Embryonic facial prominence (tissue), 1 donor: Measurements from ENCODE around the gene ENTREP1.
A peak's percentile ranks its signal among the peaks of the same experiment; 100 is the strongest.
"Not testable (repeated sequence)": the region's sequence is repeated elsewhere in the genome, so short reads cannot be mapped to it uniquely, and the experiment has no call there.

Experiments
- DNase-seq: peaks from one replicate; pipeline ENCODE4 v3.0.0-alpha.2; 2016; ENCODE audit errors: extremely low spot score

Gene ENTREP1, protein sequence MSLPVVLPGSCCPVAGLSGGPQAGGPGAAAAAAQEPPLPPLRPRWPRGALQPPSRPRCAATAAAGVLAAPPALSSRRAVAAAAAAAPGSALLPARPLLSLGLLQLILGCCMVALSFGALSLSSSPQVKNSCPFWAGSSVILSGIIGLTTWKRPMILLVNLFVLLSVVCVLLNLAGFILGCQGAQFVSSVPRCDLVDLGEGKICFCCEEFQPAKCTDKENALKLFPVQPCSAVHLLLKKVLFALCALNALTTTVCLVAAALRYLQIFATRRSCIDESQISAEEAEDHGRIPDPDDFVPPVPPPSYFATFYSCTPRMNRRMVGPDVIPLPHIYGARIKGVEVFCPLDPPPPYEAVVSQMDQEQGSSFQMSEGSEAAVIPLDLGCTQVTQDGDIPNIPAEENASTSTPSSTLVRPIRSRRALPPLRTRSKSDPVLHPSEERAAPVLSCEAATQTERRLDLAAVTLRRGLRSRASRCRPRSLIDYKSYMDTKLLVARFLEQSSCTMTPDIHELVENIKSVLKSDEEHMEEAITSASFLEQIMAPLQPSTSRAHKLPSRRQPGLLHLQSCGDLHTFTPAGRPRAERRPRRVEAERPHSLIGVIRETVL

DNA sequence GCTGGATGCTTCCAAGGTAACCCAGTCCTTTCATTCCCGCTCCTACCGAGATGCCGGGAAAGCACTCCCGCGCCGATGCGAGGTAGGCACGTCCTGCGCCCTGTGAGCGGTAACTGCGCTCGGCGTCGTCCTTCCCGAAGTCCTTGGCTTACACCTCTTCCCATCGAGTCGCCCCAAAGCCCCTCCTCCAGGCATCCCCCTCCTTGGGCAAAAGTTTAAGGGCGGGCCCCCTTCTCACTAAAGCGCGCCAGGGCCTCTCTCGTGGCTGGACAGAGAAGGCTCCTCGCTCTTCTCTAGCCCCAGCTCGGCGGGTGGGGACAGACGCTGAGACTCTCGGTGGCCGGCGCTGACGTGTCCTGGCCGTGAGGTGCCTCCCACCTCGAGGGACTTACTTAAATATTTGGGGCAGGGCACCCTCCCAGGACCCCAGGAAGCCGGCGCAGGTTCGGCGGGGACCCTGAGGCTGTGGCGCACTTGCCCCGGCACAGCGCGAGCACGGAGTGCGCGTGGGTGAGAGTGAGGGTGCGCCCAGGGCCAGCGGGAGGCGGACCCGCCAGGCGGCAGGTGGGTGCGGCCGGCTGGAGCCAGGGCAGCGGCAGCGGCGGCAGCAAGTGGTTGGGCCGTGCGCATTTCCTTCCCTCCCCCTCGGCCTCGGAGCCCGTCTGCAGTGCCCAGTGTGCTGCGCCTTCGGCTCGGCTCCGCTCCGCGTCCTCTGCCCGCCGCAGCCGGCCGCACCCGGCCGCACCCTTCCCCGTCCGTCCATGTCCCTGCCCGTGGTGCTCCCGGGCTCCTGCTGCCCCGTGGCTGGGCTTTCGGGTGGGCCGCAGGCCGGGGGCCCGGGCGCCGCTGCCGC, at the start of gene ENTREP1:
Gene ENTREP1, plus strand, starts transcription at position 667 of the 853 bp plus-strand sequence. Its CDS starts 95 bp downstream, at position 762.
- peak; percentile 20 for DNase-seq

DNA sequence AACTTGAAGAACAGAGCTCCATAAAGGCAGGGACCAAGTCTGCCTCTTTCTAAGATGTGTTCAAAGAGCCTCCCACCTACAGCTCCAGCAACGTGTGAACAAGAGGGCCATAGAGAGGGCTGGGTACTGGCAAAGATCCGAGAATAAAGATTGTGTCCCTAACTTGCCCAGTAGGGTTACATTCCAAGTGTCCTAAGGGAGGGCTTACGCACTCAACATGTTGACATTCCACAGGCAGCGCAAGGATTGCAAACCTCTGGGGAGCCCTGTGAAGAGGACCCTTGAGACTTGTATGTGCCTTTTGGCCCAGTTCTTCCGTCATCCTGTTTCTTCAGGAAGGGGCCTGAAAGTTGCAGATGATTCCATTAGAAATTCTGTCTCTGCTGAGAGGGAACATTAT, 48.2 kb upstream of the ENTREP1 start:
- DNase-seq, result no peak

DNA sequence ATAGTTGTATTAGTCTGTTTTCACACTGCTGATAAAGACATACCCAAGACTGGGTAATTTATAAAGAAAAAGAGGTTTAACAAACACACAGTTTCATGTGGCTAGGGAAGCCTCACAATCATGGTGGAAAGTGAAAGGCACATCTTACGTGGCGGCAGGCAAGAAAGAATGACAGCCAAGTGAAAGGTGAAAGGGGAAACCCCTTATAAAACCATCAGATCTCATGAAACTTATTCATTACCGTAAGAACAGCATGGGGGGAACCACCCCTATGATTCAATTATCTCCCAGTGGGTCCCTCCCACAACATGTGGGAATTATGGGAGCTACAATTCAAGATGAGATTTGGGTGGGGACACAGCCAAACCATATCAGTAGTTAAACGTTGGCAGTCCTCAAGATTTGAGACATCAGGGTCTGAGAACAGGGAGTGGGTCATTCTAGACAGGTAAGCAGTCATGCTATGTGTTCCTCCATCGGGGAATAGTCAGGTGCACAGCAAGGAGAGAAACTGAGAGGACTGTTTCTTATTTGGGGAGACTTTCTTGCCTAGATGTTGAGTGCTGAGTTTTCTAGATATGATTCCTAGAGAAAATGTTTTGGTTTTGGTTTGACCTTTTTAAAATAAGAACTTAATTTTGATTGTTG, 45.8 kb upstream of the ENTREP1 start:
- DNase-seq, result no peak

DNA sequence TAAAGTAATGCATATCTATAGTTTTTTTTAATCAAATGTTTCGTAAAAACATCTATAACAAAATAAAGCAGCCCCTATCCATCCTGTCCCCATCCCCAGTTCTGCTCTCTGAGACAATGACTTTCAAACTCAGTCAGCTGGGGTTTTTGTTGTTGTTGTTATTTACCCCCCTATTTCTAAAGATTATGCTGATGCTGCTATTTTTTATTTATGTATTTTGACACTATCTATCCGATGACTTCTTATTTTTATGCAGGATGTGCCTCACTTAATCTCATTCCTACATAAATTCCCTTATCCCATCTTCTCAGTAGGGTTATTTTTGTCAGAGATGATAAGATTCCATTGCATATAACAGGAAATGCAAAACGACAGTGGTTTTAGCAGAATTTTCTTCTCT, 45.3 kb upstream of the ENTREP1 start:
- no peak for DNase-seq

DNA sequence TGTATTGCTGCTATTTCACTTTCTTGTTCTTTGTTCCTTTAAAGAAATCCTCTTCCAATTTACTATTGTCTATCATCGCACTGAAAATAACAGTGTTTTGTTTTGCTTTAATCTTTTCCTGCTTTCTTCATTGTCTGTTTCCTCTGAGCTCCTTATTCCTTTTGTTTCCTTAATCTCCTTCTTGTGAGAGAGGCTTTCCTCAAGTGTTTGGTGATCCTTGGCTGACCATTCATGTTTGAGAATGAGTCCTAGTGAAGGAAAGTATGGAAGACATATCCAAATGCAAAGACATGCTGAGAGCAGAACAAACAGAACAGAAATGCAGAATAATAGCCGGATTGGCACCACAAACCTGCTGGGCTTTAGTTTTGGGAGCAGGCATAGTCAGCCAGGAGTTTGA, 42.0 kb upstream of the ENTREP1 start:
- DNase-seq, result no peak

DNA sequence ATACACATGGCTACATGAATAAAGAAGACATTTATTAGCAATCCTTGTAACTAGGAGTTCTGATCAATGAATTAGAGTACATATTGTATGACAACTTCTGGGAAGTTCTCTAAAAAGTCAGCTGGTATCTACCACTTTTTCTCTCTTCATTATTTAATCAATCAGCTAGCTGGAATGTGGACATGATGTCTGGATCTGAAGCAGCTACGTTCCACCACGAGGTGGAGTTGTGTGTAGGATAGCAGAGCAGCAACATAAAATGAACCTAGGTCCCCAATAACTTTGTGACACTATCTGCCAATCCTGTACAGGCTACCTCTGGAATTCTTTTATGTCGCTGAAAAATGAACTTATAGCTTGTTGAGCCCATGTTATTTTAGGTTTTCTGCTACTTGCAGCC, 32.9 kb upstream of the ENTREP1 start:
- no peak for DNase-seq

DNA sequence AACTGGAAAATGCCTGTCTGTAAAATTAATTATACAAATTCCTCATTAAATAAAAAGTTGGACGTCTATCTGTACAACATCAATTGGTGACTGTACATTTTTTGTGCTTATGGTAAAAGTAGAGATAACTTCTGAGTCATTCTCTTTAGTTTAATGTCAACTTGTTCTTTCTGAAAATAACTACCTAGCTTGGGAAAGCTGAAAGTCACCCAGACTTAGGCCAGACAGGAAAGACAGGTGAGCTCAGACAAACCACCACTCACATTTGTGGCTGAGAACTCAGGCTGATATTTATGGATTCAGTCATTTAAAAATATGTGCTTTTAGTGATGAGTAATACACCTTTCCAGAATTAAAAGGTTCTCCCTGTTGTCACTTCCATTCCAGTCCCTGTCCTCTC, 31.9 kb upstream of the ENTREP1 start:
- no peak for DNase-seq

DNA sequence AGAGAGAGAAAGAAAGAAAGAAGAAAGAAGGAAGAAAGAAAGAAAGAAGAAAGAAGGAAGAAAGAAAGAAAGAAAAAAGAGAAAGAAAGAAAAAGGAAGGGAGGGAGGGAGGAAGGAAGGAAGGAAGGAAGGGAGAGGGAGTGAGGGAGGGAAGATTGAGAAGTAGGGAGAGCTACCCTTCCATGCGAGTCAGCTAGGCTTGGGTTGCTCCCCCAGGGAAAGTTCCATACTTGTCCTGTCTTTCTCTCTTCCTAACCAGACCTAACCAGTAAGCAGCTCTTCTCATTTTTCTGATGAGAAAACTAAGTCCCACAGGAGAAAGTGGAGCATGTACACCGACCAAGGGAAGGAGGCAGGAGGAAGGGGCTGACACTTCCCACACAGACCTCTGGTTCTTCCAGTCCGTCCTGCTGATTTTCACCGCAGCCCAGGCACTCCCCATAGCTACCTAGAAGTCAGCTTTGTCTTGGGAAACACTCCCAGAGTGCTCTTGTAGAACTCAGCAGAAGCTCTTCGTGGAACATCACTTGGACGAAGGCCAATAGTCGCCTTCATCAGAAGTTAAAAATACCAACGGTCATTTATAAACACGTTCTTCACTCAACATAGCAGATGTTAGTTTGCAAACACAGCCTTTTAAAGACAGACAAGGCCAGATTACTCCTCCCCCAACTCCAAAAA, 29.0 kb upstream of the ENTREP1 start:
- no peak for DNase-seq

DNA sequence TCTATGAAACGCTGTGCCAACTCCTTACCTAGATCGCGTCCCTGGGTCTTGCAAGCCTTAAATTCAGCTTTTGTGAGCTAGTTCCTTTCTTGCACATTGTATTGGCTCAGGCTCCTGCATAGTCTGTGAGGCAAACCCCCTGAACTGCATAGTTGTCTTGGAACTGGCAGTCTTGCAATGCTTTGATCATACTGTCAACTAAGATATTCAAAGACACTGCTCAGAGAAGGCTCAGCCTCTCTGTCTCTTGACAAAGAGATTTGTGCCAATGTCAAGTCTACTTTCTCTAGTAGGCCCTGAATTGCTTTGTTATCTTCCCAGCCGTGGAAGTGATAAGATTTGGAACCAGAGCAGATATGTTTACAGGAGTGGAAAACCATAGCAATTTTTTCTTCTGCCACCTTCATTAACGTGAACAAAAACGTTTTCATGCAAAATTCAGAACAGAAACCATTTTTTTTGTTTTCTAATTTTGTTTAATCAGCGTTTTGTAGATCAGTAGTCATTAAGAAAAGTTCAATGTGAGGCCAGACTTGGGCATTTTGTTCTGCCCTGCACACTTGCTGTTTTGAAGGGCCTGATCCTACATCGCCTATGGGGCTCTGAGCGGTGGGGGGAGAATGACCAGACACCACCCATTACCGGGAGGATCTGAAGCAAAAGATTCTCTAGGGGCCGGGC, 27.6 kb upstream of the ENTREP1 start:
- DNase-seq, result no peak

DNA sequence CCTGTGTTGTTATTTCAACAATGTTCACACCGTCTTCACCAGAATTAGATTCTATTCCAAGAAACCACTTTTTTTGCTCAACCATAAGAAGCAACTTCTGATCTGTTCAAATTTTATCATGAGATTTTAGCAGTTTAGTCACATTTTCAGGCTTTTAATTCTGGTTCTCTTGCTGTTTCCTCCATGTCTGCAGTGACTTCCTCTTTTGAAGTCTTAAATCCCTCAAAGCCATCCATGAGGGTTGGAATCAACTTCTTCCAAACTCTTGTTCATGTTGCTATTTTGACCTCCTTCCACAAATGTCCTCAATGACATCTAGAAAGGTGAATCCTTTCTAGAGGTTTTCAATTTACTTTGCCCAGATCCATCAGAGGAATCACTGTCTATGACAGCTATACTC, 25.7 kb upstream of the ENTREP1 start:
- no peak for DNase-seq

DNA sequence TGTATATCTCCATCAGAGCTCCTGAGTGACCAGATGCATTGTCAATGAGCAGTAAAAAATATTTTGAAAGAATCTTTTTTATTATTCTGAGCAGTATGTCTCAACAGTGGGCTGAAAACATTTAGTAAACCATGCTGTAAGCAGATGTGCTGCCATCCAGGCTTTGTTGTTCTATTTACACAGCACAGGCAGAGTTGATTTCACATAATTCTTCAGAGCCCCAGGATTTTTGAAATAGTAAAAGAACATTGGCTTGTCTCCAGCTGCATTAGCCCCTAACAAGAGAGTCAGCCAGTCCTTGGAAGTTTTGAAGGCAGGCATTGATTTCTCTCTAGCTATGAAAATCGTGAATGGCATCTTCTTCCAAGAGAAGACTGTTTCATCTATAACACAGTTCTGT, 25.2 kb upstream of the ENTREP1 start:
- no peak for DNase-seq

DNA sequence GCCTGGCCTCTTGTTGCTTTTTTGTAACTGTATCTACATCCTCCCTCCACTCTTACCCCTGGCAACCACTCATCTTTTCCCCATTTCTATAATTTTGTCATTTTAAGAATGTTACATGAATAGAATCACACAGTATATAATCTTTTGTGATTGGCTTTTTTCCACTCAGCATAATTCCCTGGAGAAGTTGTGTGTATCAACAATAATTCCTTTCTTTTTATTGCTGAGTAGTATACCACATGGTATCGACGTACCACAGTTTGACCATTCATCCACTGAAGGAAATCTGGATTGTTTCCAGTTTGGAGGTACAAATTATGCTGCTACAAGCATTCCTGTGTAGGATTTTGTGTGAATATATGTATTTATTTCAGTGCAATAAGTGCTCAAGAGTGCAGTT, 21.7 kb upstream of the ENTREP1 start:
- no peak for DNase-seq

DNA sequence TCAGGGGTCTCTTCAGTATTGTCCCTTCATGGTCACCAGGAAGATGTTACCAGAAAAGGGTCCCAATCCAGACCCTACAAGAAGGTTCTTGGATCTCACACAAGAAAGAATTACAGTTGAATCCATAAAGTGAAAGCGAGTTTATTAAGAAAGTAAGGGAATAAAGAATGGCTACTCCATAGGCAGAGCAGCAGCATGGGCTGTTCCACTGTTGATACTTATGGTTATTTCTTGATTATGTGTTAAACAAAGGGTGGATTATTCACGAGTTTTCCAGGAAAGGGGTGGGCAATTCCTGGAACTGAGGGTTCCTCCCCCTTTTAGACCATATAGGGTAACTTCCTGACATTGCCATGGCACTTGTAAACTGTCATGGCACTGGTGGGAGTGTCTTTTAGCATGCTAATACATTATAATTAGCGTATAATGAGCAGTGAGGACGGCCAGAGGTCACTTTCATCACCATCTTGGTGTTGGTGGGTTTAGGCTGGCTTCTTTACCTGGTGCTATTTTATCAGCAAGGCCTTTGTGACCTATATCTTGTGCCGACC, 18.0 kb upstream of the ENTREP1 start:
- DNase-seq, result not testable (repeated sequence)

DNA sequence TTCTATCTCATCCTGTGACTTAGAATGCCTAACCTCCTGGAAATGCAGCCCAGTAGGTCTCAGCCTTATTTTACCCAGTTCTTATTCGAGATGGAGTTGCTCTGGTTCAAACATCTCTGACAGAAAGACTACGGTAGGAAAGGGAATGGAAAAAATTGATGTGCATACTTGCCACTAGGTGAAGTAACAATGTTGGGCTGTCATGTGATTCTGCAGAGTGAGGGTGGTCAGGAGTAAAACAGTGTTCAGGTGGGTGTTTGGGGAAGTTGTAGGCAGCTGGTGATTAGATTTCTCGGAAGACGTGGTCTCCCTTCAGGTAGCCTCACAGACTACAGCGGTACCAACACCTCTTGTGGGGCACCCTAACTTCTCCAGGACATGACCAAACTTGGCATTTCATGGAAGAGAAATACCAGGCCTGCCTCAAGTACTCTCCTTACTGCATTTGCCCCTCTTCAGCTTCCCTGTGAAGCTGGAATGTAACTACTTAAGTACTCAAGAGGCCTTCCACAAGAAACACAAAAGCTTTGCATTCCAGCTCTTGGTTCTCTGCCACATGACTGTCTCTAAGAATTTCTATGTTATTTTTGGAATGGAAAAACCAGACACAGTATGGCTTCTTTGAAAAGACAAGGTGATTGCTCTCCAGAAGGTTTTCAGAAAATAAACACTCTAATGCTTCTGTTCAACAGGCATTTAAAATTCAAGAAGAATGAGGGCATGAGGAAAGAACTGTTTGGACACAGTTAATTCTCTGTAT, 17.4 kb upstream of the ENTREP1 start:
- peak; percentile 66 for DNase-seq

DNA sequence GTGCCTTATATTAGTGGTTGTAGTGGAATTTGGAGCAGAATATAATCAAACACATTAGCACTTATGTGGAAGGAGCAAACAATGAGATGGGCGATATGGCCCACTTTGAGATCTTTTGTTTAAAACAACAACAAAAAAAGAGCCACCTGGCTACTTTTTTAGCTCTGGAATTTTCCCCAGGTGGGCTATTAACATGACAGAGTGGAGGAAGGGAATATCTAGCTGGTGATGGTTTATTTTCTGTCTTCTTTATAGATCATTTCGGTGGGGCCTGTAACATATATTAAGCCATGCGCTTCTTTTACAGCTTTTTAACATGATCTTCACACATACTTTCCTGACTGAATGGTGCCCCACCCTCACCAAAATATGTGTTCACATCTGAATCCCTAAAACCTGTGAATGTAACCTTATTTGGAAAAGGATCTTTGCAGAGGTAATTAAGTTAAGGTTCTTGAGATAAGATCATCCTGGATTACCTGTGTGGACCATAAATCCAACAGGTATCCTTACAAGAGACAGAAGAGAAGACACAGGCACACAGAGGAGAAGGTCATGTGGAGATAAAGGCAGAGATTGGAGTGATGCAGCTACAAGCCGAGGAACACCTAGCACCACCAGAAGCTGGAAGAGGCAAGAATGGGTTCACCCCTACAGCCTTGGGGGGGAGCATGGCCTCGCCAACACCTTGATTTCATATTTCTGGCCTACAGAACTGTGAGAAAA, 16.6 kb upstream of the ENTREP1 start:
- DNase-seq, result no peak

DNA sequence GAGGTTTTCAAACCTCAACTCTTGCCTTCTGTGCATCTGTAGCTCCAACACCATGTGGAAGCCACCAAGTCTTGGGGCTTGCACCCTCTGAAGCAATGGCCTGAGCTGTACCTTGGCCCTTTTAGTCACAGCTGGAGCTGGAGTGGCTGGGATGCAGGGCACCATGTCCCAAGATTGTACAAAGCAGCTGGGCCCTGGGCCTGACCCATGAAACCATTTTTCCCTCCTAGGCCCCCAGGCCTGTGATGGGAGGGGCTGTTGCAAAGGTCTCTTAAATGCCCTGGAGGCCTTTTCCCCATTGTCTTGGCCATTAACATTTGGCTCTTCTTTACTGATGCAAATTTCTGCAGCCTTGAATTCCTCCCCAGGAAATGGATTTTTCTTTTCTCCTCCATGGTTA, 11.8 kb upstream of the ENTREP1 start:
- DNase-seq, result no peak

DNA sequence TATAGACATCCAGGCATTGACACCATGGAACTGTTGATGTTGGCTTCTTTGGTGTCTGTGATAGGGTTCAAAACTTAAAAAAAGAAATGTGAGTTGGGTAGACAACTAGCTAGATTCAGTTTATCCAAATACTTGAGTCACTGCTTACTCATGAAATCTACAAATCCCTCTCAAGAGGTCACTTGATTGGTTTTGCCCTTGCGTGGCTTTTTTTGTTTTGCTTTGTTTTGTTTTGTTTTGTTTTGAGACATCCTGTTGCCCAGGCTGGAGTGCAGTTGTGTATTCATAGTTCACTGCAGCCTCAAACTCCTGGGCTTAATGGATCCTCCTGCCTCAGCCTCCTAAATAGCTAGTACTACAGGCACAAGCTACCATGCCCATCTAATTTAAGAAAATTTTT, 10.5 kb upstream of the ENTREP1 start:
- no peak for DNase-seq

DNA sequence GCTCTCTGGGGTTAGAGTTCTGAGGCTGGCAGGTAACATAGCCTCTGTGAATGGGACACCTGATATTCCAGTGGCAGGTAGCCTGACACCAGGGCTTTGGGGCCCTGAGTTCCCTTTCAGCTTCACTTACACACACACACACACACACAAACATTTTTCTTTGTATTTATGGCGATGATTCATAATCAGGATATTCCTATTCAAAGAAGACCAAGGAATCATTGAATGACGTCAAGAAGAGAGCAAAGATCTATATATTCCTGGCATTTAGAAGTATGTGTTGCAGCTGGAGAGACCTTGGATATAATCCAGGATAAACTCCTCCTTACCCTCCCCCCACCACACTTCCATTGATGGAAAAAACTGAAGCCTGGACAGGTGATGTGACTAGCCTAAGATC, 7.9 kb upstream of the ENTREP1 start:
- no peak for DNase-seq

DNA sequence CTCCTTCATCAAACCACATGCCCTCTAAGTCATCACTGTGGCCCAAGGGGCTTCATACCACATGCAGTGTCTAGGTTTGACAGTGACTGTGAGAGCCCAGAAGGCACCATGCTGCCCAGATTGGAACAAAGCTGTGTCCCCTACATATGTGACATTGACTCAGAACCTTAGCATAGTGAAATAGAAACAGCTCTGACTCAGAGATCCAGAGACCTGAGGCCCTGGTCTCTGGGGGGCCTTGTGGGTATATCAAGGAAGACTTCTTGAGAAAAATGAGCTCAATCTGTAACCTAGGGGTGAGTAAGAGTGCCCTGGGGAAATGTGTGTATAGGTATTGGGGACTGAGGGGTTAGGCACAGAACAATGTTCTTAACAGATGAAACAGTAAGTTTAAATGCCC, 7.1 kb upstream of the ENTREP1 start:
- no peak for DNase-seq
